NCI-H2029 treated with DMSO at 0.1 percent for 48 hours (cell line): ENCODE measurements around the gene DOLPP1.
"Not testable (repeated sequence)": the region's sequence is repeated elsewhere in the genome, so short reads cannot be mapped to it uniquely, and the experiment has no call there.

Experiments
- DNase-seq: peaks from one replicate; lab custom pipeline; 2025; lab: John Stamatoyannopoulos, UW

DOLPP1 gene

GRCh38 chr9:129080601-129081387 lies at the start of gene DOLPP1:
Gene DOLPP1 (plus strand): TSS chr9:129081111. CDS start chr9:129081132, 21 bp downstream.
- DNase-seq: peak; percentile 95

- DNase-seq: no peak
These were observed 49.4 kb upstream of the DOLPP1 start for GRCh38 chr9:129031514-129031913.

DNA sequence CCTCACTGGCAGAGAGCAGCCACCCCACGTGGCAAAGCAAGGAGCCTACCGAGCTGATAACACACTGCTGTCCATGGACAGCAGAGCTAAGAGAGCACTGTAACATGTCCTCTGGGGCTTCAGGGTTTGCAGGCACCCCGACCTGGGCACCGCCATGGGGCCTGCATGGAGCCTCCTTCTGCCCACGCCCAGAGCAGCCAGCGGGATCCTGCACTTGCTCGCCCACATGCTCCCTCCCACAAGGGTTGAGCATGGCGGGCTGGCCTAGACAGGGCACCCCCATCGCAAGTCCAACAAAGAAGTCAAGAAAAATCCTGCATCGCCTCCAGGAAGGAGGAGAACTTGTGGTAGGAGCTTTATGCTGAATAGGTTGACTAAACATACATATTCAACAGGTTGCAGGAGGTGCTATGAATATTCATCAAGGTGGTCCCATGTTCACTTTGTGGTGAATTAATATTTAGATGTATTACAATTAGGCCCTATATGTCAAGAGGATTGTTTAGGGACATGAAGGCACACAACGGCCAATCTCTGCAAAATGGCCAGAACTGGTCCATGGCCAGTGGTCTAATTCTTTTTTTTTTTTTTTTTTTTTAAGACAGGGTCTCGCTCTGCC lies 48.3 kb upstream of the DOLPP1 start:
- no peak for DNase-seq

GRCh38 chr9:129033216-129033615 lies 47.7 kb upstream of the DOLPP1 start:
- no peak for DNase-seq

DNA sequence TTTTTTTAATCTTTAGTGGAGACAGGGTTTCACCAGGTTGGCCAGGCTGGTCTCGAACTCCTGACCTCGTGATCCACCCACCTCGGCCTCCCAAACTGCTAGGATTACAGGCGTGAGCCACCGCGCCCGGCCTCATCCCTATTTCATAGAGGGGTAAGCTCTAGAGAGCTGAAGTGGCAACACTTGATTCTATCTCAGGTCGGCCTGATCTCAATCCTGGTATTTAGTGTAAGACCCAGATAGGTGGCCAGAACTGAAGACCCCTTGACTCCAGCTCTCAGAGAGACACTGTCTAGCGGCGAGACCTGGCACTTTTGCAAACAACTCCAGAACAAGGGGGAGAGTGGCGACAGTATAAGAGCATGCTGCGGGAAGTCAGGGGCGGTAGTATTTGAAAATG lies 45.1 kb upstream of the DOLPP1 start:
- DNase-seq: not testable (repeated sequence)

- peak; percentile 98 for DNase-seq
These were observed 44.5 kb upstream of the DOLPP1 start, which contains the start of gene MIGA2 for GRCh38 chr9:129036241-129036922. Gene MIGA2 (plus strand): TSS chr9:129036626. CDS start chr9:129040595, 3,969 bp downstream.

- DNase-seq: no peak
These were observed 43.8 kb upstream of the DOLPP1 start for GRCh38 chr9:129036923-129037766.

- no peak for DNase-seq
These were observed 43.2 kb upstream of the DOLPP1 start for GRCh38 chr9:129037767-129038098.

- no peak for DNase-seq
These were observed 42.6 kb upstream of the DOLPP1 start for GRCh38 chr9:129038109-129038852.

DNA sequence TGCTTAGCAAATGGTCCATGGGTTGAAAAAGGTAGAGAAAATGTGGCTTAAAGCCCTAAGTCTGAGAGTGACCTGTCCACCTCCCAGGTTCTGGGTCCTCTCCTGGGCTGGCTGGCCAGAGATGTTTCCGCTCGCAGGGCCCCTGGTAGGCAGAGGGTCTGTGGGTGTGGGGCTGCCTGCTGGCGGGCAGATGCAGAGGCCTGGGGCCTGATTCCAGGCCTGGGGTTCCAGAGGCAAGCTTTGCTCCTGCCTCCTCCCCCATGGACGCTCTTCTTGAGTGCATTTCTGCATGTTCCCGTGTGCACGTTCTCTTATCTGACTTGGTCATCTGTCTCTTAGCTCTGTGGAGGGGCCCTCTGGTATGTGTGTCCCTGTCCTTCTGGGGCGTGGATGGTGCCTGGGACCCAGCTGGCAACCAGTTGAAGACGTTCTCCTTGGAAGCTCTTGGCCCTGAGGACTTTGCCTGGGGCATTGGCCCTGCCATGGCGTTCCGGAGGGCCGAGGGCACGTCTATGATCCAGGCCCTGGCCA lies 40.7 kb upstream of the DOLPP1 start:
- DNase-seq: no peak

DNA sequence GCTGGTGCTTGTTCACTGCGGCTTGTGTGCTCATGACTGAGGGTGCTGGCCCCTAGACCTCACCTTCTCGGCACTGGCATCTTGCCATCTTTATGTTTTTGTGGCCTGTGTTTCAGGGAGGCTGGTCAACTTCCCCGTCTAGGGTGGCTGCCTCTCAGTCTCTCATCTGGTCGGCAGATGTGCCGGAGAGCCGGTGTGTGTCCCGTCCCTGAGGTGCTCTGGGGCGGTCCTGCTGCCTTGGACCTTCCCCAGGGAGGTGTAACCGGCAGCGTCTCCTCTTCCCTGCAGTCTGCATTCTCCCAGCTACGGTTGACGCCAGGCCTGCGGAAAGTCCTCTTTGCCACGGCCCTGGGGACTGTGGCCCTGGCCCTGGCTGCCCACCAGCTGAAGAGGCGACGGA lies 38.9 kb upstream of the DOLPP1 start:
- no peak for DNase-seq

GRCh38 chr9:129052592-129052991 lies 28.3 kb upstream of the DOLPP1 start:
- peak; percentile 67 for DNase-seq

- DNase-seq: no peak
These were observed 27.9 kb upstream of the DOLPP1 start for GRCh38 chr9:129053020-129053419.

- no peak for DNase-seq
These were observed 26.6 kb upstream of the DOLPP1 start for GRCh38 chr9:129054163-129054851.

DNA sequence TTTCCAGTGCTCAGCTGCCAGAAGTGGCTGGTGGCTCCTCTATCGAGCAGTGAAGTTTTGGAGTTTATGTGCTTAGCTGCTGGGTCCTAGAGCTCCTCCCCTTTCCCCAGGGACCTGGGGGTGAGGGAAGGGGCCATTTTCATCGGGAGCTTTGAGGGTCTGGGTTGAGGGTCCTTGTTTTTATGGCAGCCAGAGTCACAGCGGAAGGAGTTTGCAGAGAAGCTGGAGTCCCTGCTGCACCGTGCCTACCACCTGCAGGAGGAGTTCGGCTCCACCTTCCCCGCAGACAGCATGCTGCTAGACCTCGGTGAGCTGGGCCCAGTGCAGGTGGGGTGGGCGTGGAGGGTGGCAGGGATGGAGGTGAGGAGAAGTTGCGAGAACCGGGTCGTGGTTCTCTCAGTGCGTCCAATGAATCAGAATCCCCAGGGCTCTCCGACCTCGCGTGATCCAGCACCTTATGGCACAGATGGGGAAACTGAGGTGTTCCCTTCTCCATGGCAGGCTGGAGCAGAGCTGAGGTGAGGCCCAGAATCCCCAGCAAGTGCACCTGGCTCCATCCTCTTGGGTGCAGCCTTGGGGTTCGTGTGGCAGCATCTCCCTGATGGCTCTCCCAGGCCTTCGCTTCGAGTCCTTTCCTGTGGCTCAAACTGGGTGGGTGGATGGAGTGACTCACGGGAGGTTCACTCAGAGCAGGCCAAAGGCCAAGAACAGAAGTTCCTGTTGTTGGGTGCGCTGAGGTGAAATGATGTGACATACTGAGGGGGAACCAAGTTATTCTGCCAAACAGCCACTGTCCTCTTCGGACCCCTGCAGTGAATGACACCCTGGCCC lies 21.7 kb upstream of the DOLPP1 start:
- DNase-seq: no peak

- no peak for DNase-seq
These were observed 20.8 kb upstream of the DOLPP1 start for GRCh38 chr9:129059796-129060785.

GRCh38 chr9:129060991-129061390 lies 19.9 kb upstream of the DOLPP1 start:
- no peak for DNase-seq

GRCh38 chr9:129063061-129063460 lies 17.9 kb upstream of the DOLPP1 start:
- no peak for DNase-seq
